NCI-H187 treated with DMSO at 0.1 percent for 48 hours (cell line): ENCODE results near the gene TUBA8.
"Not testable (repeated sequence)": the region's sequence is repeated elsewhere in the genome, so short reads cannot be mapped to it uniquely, and the experiment has no call there.

ENCODE experiments used
- DNase-seq: peaks from one replicate; lab custom pipeline; 2025; lab: John Stamatoyannopoulos, UW

TUBA8 gene

DNA sequence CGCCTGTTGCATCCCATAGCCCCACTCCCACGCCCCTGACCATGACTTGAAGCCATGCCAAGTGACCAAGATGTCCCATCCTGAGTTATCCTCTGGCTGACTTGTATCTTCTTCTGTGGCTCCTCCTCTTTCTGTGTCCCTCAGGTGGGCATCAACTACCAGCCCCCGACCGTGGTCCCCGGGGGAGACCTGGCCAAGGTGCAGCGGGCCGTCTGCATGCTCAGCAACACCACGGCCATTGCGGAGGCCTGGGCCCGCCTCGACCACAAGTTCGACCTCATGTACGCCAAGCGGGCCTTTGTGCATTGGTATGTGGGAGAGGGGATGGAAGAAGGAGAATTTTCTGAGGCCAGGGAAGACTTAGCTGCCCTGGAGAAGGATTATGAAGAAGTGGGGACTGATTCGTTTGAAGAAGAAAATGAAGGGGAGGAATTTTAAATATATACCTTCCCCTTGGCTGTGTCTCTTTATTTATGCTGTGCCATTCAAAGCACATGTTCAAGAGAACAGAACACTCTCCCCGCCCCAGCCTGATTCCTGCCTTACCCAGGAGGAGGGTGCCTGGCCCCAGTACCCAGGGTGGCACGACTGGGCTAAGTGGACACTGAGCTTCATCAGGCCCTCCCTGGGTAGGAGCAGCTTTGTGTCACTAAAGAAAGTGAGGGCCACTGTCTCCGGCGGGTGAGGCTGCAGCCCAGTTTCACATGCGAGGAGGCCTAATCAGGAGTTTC lies 20.3 kb downstream of the TUBA8 start:
- no peak for DNase-seq

DNA sequence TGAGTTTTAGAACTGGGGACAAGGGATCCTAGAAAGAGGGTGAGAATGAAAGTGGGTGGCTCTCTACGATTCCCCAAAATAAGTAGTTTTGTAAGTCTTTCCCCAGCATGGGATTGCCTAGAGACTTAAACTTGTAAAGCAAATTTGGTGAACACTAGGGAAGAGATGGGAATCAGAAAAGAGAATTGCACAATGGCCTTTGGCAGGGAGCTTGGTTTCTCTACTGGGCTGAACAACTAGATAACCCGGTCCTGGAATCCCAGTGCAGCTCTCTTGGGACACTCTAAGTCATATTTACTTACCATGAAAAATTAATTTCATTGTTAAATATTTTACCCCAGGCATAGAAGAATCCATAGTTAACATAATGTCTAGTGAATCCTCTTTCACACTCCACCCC lies 22.8 kb downstream of the TUBA8 start:
- no peak for DNase-seq

DNA sequence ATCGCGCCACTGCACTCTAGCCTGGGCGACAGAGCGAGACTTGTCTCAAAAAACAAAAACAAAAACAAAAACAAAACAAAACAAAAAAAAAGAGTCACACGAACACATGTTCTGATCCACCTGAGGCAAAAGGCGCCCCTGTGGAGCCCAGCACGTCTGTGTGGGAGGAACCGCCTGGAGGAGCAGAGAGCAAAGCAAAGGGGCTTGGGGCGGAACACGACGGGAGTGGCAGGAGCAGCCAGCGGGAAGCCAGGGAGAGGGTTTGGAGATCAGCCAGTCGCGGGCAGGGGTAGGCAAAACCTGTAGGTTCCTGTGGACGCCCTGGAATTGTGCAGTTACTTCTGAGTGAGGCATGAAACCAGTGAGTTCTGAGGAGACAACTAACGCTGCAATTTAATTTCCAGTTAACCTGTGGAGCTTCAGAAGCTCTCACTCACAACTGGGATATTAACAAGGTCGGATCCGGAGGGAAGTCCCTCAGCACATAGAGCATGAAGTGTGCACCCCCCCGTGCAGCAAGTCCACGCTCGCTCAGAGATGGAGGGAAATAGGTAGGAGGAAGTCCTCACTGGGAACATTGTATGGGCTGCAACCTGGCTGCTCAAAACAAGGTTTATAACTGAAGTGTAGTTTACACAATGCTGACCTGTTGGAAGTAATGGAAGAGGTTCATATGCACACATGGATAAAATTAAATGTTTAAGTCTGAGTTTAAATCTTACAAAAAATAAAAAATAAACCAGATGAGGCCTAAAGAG lies 26.1 kb downstream of the TUBA8 start:
- no peak for DNase-seq

DNA sequence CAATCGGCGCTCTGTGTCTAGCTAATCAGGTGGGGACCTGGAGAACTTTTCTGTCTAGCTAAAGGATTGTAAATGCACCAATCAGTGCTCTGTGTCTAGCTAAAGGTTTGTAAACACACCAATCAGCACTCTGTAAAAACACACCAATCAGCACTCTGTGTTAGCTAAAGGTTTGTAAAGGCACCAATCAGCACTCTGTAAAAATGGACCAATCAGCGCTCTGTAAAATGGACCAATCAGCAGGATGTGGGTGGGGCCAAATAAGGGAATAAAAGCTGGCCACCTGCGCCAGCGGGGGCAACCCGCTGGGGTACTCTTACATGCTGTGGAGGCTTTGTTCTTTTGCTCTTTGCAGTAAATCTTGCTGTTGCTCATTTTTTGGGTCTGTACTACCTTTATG lies 30.4 kb downstream of the TUBA8 start:
- not testable (repeated sequence) for DNase-seq

DNA sequence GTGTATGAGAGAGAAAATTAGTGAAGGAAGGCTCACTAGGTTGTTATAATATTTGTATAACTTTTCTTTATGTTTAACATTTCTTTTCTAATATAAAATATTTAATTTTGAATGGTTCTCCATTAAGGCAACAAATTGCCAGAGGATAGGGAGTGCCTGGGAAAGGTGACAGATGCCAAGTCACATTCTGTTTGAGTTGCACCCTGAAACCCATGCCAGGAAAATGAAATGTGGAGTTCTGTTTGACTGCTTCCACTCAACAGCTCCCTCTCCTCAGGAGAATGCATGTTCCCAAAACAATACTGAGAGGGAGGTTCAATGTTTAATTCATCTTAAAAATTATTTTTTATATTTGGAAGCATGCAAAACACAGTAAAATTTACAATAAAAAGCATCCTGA lies 33.5 kb downstream of the TUBA8 start:
- DNase-seq = no peak

DNA sequence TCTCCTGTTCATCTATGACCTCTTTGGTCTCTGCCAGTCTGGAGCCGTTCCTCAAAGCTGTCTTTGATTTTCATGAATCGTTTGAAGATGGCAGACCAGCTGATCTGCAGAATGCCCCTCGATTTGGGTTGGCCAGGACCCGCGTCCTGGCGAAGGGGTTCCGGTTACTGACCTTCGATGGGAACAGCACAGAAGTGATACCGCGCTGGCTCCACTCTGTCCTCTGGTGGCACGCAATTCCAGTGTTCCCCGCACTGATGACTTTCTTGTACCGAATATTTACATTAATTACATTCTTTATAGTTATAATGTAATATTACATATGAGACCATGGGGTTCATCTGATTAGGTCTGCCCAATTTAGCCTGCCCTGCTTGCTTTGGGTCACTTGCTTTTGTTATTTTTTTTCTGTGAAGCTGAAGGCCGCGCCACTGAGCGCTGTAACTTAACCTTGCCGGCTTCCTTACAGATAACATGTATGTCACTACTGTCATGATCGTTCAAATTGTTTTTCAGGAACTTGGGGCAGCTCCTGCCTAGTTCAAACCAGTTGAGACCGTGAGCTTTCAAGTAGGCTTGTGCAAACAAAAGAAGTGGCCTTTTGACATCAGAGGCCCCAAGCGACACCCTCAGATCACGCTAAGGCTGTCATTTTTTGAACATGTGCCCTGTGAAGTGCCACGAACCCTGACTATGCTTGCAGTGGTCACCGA lies 35.2 kb downstream of the TUBA8 start:
- DNase-seq = no peak

DNA sequence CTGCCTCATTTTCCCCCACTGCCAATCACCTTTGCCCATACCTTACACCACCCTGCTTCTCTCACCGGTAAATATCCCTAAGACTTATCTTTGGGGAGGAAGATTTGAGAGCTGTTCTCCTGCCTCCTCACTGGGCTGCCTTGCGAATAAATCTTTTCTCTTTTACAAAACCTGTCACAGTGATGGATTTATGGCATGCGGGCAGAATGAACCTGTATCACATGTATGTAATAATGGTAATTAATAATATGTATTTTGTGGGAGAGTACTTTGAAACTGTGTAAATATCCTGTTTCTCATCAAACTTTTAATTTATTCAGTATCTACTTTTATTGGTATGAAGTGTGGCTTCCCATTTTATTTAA lies 35.8 kb downstream of the TUBA8 start:
- DNase-seq = no peak

DNA sequence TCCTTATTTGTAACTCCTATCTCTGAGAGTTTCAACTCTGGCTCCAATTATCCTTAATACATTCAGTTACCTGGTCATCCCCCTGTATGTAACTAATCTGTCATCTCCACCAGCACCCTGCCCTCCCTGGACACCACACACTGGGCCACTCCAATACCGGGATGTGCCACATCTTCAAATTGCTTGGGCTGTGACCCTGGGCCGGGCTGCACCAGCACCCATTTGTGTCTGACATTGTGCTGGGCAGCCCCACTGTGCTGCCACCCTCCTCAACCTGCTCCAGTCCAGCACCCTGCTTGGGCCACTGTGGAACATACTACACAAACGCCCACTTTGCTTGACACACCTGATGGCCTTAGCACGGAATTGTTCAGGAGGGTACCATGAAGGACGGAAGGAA lies 37.2 kb downstream of the TUBA8 start:
- DNase-seq = no peak

DNA sequence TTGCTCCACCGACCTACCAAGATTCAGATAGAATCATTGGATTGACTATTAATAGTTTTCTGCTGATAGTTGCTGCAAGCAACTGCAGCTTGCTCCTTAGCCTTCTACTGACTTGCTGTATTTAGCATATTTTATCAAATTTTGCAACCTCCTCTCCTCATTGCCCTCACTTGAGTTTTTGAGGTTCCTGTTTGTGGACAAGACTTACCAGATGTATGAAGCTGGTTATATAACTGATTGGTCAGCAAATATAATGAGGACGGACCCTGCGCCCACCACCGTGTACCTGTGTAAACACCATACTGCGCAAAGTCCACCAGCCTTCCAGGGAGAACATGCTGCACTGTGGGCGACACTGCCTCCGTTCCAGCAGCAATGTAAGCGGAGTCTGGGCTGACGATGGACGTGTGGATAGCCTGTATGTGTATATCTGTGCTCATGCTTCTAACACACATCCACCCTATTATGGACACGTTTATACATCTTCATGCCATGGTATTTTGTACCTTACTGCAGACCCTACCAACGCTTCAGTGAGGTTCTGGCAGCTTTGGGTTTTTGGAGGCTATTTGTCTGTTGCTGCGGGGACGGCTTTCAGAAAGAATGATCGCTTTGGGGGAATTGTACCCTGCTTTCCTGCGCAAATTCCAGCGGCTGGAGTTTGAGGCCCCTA lies 37.8 kb downstream of the TUBA8 start:
- DNase-seq = no peak

DNA sequence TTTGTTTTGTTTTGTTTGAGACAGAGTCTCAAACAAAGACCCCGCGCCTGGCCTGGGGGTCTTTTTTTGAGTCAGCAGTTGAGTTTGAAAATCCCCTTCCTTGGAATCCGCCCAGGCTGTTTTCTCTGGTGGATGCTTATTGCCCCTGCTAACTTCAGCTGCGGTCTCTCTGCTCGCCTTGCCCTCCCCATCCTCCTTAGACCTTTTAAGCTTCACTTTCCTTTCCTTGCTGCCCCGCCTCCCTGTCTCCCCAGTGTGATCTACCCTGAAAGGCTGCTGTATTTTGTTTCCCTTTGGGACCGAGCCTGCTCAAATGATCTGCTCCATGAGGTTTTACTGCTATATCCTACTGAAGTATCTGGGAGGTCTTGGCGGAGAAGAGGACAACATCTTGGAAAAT lies 41.9 kb downstream of the TUBA8 start:
- DNase-seq = no peak

DNA sequence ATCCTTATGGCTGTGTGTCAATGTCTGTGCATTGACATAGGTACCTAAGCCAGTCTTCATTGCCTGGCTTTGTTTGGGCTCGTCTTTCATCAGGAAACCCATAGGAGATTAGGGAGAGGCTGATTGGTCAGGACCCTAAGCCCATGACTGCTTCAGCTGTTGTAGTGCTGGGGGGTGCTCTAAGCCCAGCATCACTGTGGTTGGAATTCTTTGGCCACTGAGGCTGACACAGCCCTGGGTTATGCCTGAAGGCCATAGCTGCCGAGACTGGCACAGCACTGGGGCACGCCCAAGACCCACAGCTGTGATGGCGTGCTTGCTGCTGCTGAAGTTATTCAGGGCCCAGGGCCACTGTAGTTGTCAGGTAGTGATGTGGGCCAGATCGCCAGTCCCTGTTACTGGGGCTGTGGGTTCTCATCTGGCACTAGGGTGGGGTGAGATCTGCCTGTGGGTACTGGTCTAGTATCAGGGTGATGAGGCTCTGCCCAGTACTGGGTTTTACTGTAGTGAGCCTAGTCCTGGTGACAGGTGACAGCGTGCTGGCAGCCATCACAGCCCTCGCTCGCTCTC lies 44.3 kb downstream of the TUBA8 start:
- no peak for DNase-seq

DNA sequence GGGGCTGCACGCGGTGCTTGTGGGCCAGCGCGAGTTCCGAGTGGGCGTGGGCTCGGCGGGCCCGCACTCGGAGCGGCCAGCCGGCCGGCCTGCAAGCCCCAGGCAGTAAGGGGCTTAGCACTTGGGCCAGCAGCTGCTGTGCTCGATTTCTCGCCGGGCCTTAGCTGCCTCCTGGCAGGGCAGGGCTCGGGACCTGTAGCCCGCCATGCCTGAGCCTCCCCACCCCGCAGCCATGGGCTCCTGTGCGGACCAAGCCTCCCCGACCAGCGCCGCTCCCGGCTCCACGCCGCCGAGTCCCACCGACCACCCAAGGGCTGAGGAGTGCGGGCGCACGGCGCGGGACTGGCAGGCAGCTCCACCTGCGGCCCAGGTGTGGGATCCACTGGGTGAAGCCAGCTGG lies 44.9 kb downstream of the TUBA8 start:
- DNase-seq = not testable (repeated sequence)

DNA sequence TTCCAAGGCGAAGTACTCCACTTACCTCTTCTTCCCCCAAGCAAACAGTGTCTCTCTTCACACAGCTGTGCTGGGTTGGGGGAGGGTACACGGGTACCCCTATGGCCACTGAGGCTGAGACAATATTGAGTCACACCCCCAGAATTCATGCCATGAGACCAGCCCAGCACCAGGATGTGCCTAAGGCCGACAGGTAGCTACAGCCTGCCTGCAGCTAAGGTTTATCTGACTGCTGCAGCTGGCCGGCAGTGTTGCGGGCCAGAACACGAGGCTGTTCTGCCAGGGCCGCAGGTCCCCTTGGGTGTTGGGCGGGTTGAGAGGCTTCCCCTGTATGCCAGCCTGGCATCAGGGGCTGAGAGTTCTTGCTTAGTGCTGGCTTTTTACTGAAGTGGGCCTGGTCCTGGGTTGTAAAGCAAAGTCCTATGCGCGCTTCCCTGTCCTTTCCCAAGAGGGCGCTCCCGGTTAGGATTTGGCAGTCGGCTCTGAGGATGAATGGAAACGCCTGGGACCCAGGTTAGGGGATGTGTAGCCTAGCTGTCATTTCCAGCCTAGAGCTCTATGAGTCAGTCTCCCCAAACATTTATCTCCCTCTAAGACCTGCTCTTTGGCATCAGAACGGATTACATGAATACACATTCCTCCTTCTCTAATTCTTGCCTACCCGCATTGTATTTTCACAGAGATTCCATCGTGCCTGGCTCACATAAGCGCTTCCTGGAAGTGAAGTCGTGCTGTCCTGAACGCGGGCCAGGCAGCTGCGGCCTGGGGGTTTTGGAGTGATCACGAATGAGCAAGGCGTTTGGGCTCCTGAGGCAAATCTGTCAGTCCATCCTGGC lies 46.5 kb downstream of the TUBA8 start:
- no peak for DNase-seq

DNA sequence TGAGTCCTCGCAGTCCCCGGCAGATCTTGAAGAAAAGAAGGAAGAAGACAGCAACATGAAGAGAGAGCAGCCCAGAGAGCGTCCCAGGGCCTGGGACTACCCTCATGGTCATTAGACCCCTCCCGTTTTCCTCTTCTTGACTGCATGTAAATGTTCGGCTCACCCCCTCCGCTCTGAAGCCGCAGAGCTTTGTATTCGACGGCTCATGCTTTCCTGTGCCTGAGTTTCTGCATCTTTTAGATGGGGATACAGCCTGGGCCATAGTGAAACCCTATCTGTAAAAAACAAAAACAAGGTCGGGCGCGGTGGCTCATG lies 47.1 kb downstream of the TUBA8 start:
- DNase-seq = no peak

DNA sequence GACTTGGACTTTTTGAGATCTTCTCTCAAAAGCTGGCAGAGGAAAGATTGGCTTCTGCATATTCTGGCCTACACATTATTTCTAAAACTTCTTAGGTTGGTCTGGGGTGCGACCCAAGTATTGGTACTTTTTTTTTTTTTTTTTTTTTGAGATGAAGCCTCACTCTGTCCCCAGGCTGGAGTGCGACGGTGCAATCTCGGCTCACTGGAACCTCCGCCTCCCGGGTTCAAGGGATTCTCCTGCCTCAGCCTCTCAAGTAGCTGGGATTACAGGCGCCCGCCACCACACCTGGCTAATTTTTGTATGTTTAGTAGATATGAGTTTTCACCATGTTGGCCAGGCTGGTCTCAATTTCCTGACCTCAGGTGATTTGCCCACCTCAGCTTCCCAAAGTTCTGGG lies 50.0 kb downstream of the TUBA8 start:
- DNase-seq = not testable (repeated sequence)

DNA sequence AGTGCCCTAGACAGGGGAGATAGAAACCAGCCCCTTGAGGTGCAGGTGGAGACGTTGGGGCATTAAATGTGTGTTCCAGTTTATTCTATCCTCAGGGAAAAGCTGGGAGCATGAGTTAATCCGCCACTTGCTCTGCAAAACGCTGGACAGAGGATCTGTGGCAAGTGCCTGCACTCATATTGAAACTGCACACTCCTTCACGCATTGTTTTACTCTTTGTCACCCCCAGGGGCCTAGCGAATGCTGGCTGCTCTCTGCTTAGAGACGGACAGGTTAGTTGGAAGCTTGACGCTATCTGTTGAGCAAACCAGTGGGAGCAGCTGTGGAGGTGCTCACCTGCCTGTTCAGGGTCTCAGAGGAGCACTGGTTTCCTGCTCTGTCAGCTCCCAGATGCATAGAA lies 53.2 kb downstream of the TUBA8 start:
- DNase-seq = not testable (repeated sequence)

DNA sequence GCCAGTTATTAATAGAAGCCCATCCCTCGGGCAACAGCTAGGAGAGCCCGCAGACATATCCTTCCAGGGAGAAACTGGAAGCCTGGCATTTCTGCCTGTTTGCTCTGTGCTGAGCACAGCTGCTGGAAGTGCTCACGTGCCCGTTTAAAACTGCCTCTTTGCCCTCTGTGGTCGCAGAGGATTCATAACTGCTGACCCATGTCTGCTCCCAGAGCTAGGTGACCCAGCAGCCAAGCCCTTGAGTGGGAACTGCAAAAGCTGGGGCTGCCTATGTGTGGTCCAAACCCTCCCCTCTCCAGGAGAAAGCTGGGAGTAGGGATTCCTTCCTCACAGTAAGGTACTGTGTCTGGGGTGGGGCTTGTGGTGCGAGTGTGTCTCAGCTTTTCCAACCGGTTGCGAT lies 54.0 kb downstream of the TUBA8 start:
- not testable (repeated sequence) for DNase-seq

DNA sequence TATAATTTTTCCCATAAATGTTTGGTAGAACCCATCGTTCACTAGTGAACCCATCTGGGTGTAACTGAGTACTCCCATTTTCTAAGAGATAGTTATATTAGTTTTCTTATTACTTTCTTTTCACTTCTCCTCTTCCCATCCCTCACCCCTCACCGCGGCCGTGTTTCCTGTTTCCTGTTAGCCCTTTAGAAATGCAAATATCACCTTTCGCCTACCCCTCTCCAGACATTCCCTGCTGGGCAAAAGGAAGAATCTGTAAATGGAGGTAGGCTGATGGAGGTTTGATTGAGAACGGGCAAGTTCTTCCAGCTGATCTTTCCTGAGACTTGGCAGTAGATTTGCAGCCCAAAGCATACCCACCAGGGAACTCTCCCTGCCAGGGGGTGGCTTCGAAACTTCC lies 54.7 kb downstream of the TUBA8 start:
- DNase-seq = not testable (repeated sequence)

DNA sequence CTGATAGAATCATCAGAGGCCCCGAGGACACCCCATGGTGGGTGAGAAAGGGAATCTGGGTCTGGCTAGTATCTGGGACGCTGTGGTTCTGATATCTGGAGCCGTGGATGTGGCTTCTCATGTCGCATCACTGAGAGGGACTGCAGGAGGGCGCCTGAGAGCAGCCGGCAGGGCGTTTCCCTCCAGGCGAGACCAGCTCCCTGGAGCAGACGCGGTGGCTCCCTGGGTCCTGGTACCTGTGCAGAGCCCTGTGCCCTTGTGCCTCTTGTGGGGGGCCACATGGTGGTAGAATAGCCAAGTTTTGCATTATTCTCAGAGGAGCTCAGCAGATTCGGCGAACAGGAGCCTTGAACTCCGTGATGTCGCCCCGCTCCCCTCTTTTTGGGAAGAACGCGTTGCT lies 59.7 kb downstream of the TUBA8 start:
- DNase-seq = not testable (repeated sequence)

DNA sequence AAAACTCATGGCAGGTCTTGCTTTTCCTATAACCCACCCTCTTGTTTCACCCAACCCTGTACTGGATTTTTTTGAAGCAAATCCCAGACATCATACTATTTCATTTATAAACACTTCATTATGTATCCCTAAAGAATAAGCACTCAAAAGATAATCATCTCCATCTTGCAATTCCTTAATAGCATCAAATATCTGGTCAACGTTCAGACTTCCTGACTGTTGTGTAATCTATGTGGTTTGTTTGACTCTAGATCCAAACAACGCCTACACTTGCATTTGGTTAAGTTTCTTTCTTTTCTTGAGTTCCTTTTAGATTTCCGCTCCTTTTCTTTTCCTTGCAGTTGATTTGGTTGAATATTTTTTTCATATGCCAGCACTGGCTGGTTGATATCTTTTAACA lies 61.6 kb downstream of the TUBA8 start:
- DNase-seq = not testable (repeated sequence)

DNA sequence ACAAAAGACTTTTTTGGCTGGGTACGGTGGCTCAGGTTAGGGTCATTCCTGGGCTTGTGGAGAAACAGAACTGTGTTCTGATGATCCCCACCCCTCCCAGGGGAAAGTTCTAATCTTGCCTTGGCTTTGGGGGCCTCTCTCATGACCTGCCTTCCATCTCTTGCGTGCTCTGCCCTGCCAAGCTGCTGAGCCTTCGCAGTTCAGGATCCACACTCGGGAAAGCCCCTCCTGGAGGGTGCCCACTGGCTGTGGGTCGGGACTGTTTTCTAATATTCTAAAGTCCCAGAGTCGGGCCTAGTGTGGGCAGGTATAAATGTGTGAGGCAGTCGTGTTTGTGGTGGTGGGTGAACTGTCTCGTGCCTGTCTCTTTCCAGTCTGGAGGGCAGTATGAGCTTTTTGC lies 62.2 kb downstream of the TUBA8 start:
- not testable (repeated sequence) for DNase-seq
